Stomach (tissue), 9 donors: ENCODE results near the gene ZMAT2. TPM values are rescaled to one million over a fixed set of nuclear protein-coding genes. Genes with fewer than 3 reads are reported as not detected.
"Not testable (repeated sequence)": the region's sequence is repeated elsewhere in the genome, so short reads cannot be mapped to it uniquely, and the experiment has no call there.

Experiments used
- DNase-seq, 2 donors: peaks; one replicate each; pipeline versions ENCODE4 v3.0.0 to v3.0.0-alpha.2; 2013 to 2019
- H3K27ac ChIP-seq, 5 donors: fragments of 200-600 bp in 4 of 5; sonication (generic) in 4 of 5; one replicate each; pipeline ENCODE4 v1.5.1; 2013 to 2019; ENCODE audit warnings: mild to moderate bottlenecking in 1 of 5, moderate library complexity in 1 of 5
- H3K27me3 ChIP-seq, 3 donors: fragments of 200-600 bp; sonication (generic); one replicate each; pipeline ENCODE4 v1.5.1; 2017 to 2019; ENCODE audit warnings: mixed run types in 1 of 3
- H3K36me3 ChIP-seq, 4 donors: fragments of 200-600 bp; sonication (generic); 1 replicate in 3 of 4; 2 replicates in 1 of 4; pipeline ENCODE4 v1.5.1; 2016 to 2019
- H3K4me1 ChIP-seq, 4 donors: fragments of 200-600 bp; sonication (generic); one replicate each; pipeline ENCODE4 v1.5.1; 2016 to 2019
- H3K4me3 ChIP-seq, 4 donors: fragments of 200-600 bp; sonication (generic) in 3 of 4; one replicate each; pipeline ENCODE4 v1.5.1; 2016 to 2019; ENCODE audit warnings: mild to moderate bottlenecking in 1 of 4
- H3K9me3 ChIP-seq, 4 donors: fragments of 200-600 bp; sonication (generic); one replicate each; pipeline ENCODE4 v1.5.1; 2016 to 2019
- CTCF ChIP-seq, 7 experiments: fragments of 450-650 bp in 4 of 7; fragments of 200-600 bp in 3 of 7; sonication (generic) in 3 of 7; IDR thresholded peaks; one replicate each; pipeline ENCODE4 v1.5.1; 2016 to 2019; ENCODE audit warnings: antibody characterized with exemption in 7 of 7, control low read depth in 2 of 7, mild to moderate bottlenecking in 1 of 7
- EP300 ChIP-seq: sonication (generic); formaldehyde crosslinking; IDR thresholded peaks from one replicate; pipeline ENCODE4 v1.6.1; 2017; ENCODE audit warnings: antibody characterized with exemption
- POLR2A ChIP-seq, 4 donors: fragments of 450-650 bp; IDR thresholded peaks; one replicate each; pipeline ENCODE4 v1.6.1; 2016; ENCODE audit warnings: antibody characterized with exemption in 4 of 4, control low read depth in 2 of 4, mild to moderate bottlenecking in 1 of 4, moderate library complexity in 1 of 4
- POLR2AphosphoS5 ChIP-seq, 3 donors: sonication (generic); formaldehyde crosslinking; IDR thresholded peaks; one replicate each; pipeline ENCODE4 v1.6.1; 2016; ENCODE audit warnings: antibody characterized with exemption in 3 of 3
- WGBS, 5 donors: extraction: QIAGEN DNeasy Blood & Tissue Kit in 3 of 5; methylation state at CpG; one replicate each; pipeline versions ENCODE4 v1.1.5 to v1.1.7; 2013 to 2018; 5-methylcytosine and 5-hydroxymethylcytosine counted together
- intact Hi-C: fragments of 100-400 bp; cut with DNase I; formaldehyde crosslinking; loops from one replicate; pipeline ENCODE4 v1.15.1; 2023; ENCODE audit warnings: low total_unique reads
- polyA plus RNA-seq, 3 donors: library from polyadenylated mRNA; stranded (reverse); fragments of 200-250 nt; gene quantifications; one replicate each; pipeline ENCODE4 v1.2.3, GENCODE V29; 2013
- total RNA-seq, 5 donors: library from RNA; depleted of rRNA; stranded (reverse); fragments of >200 nt; gene quantifications; one replicate each; pipeline versions ENCODE4 v1.1.0 to v1.2.3, GENCODE V29; 2014 to 2016
- donor health status: healthy with polysubstance abuse.
- donor health status: Bipolar disorder and iron deficiency.
- donor health status: healthy.

Gene ZMAT2
- total and polyA plus RNA-seq, 8 donors = 30.7 to 143 (median 50.9) TPM

GRCh38 chr5:140713562-140714094 is 13.4 kb downstream of the ZMAT2 start:
- Histone ChIP-seq H3K27me3 (no peaks in the 10 kb centered on the region), H3K4me1 (peaks cover 0 to 20% (median 10%) of the 10 kb centered on the region in 4 donors), H3K4me3 (no peak overlapping the region), H3K27ac (no peak overlapping the region), H3K36me3 (no peaks in the 10 kb centered on the region), H3K9me3 (no peaks in the 10 kb centered on the region)
- DNase-seq = no peak
- 77 to 92% (median 89%) methylated on average over 1 of the region's 1 CpG for whole genome bisulfite sequencing, 5 donors
- TF ChIP-seq POLR2AphosphoS5 (IDR thresholded peaks at IDR 0.05) = no peak
- no peak for TF ChIP-seq CTCF (IDR thresholded peaks at IDR 0.05)
- no peak for TF ChIP-seq EP300
- TF ChIP-seq POLR2A (IDR thresholded peaks at IDR 0.05) = no peak
- intact Hi-C loops = no loop called here

- 94 to 98% (median 96%) methylated on average over 2 of the region's 2 CpGs for WGBS, 5 donors
- H3K36me3 ChIP-seq, H3K4me3 ChIP-seq, intact Hi-C loops, DNase-seq, H3K27me3 ChIP-seq, H3K9me3 ChIP-seq, H3K27ac ChIP-seq: not testable (repeated sequence)
- peaks cover 0 to 17% (median 7%) of the 10 kb centered on the region in 4 donors for H3K4me1 ChIP-seq
Measured at GRCh38 chr5:140716238-140716637, 16.0 kb downstream of the ZMAT2 start.

GRCh38 chr5:140718266-140718592 is 18.0 kb downstream of the ZMAT2 start:
- 38 to 58% (median 56%) methylated on average over 7 of the region's 7 CpGs for WGBS, 5 donors
- no peaks in the 10 kb centered on the region for H3K27me3 ChIP-seq
- peaks cover 0 to 9% (median 3%) of the 10 kb centered on the region in 4 donors for H3K4me1 ChIP-seq
- no peak for TF ChIP-seq CTCF (IDR thresholded peaks at IDR 0.05)
- TF ChIP-seq POLR2AphosphoS5 (IDR thresholded peaks at IDR 0.05) = no peak
- no peak for TF ChIP-seq POLR2A (IDR thresholded peaks at IDR 0.05)
- no peak for TF ChIP-seq EP300
- peak overlapping the region; percentile 69 to 94 (median 76) for H3K27ac ChIP-seq
- DNase-seq = no peak
- H3K4me3 ChIP-seq = peak overlapping the region in 3 of 4 donors; percentile 18 to 30 (median 25)
- intact Hi-C loops = no loop called here
- no peaks in the 10 kb centered on the region for H3K36me3 ChIP-seq
- H3K9me3 ChIP-seq = no peaks in the 10 kb centered on the region

- H3K4me3 ChIP-seq, H3K9me3 ChIP-seq, H3K27ac ChIP-seq, DNase-seq, H3K27me3 ChIP-seq, H3K36me3 ChIP-seq, intact Hi-C loops: not testable (repeated sequence)
- WGBS, 5 donors = 48 to 59% (median 58%) methylated on average over 6 of the region's 6 CpGs
- peaks cover 0 to 13% (median 3%) of the 10 kb centered on the region in 4 donors for H3K4me1 ChIP-seq
Measured at GRCh38 chr5:140720738-140721137, 20.5 kb downstream of the ZMAT2 start.

GRCh38 chr5:140721395-140721794 is 21.1 kb downstream of the ZMAT2 start:
- H3K4me3 ChIP-seq, DNase-seq, intact Hi-C loops, H3K36me3 ChIP-seq, H3K9me3 ChIP-seq, H3K27ac ChIP-seq: not testable (repeated sequence)
- H3K4me1 ChIP-seq = peaks cover 0 to 19% (median 7%) of the 10 kb centered on the region in 4 donors
- H3K27me3 ChIP-seq = peaks cover 0 to 14% (median 0%) of the 10 kb centered on the region in 3 donors
- WGBS, 5 donors = 83 to 89% (median 84%) methylated on average over 5 of the region's 5 CpGs

DNA sequence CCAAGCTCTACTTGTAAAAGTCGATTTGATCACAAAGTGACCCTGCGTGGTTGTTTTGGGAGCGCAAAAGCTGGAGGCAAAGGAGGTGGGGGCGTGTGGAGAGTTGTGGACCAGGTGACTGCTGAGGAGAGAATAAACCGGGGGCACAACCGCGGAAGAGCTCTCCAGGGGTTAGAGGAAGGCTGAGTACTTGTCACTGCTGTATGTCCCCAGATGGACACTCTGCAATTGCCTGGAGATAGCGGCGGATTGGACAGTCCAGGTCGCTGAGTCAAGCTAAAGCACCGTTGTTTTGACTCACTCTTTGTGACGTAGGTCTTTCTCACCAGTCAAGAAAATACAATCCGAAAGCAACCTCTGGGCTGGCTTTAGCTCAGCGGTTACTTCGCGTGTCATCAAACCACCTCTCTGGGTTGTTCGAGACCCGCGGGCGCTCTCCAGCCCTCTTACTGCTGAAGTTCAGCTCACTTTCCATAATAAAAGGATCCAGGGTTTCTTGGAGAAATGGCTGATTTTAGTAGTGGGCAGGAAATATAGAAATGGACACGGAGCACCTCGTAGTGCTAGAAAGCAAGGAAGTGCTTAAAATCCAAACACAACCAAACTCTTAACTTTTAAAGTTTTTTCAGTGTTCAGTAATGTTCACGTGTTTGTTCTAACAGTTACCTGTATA is 25.7 kb downstream of the ZMAT2 start:
- intact Hi-C loops = no loop called here

More for the DNA sequence above, 25.7 kb downstream of the ZMAT2 start:
- H3K27ac ChIP-seq = no peak overlapping the region
- no peaks in the 10 kb centered on the region for H3K9me3 ChIP-seq
- no peaks in the 10 kb centered on the region for H3K36me3 ChIP-seq
- 7 to 13% (median 9%) methylated on average over 20 to 23 of the region's 23 CpGs for WGBS, 5 donors
- H3K27me3 ChIP-seq = peaks cover 0 to 38% (median 0%) of the 10 kb centered on the region in 3 donors
- peak overlapping the region in 1 of 4 donors; percentile 3 for H3K4me3 ChIP-seq
- peak; percentile 49 to 79 for DNase-seq
- no peak for TF ChIP-seq EP300
- no peak for TF ChIP-seq POLR2A (IDR thresholded peaks at IDR 0.05)
- TF ChIP-seq POLR2AphosphoS5 (IDR thresholded peaks at IDR 0.05) = no peak
- TF ChIP-seq CTCF (IDR thresholded peaks at IDR 0.05) = no peak
- H3K4me1 ChIP-seq = peaks cover 0 to 11% (median 4%) of the 10 kb centered on the region in 4 donors
